Stomach (tissue), 4 donors: ENCODE data around the gene IKZF1.

ENCODE experiments used
- EP300 ChIP-seq: sonication (generic); formaldehyde crosslinking; IDR thresholded peaks from one replicate; pipeline ENCODE4 v1.6.1; 2017; ENCODE audit warnings: antibody characterized with exemption
- POLR2A ChIP-seq, 4 donors: fragments of 450-650 bp; IDR thresholded peaks; one replicate each; pipeline ENCODE4 v1.6.1; 2016; ENCODE audit warnings: antibody characterized with exemption in 4 of 4, control low read depth in 2 of 4, mild to moderate bottlenecking in 1 of 4, moderate library complexity in 1 of 4
- POLR2AphosphoS5 ChIP-seq, 3 donors: sonication (generic); formaldehyde crosslinking; IDR thresholded peaks; one replicate each; pipeline ENCODE4 v1.6.1; 2016; ENCODE audit warnings: antibody characterized with exemption in 3 of 3
- TF ChIP-seq, protein P1 (sequence below), 7 experiments: fragments of 450-650 bp in 4 of 7; fragments of 200-600 bp in 3 of 7; sonication (generic) in 3 of 7; IDR thresholded peaks; one replicate each; pipeline ENCODE4 v1.5.1; 2016 to 2019; ENCODE audit warnings: antibody characterized with exemption in 7 of 7, control low read depth in 2 of 7, mild to moderate bottlenecking in 1 of 7

DNA sequence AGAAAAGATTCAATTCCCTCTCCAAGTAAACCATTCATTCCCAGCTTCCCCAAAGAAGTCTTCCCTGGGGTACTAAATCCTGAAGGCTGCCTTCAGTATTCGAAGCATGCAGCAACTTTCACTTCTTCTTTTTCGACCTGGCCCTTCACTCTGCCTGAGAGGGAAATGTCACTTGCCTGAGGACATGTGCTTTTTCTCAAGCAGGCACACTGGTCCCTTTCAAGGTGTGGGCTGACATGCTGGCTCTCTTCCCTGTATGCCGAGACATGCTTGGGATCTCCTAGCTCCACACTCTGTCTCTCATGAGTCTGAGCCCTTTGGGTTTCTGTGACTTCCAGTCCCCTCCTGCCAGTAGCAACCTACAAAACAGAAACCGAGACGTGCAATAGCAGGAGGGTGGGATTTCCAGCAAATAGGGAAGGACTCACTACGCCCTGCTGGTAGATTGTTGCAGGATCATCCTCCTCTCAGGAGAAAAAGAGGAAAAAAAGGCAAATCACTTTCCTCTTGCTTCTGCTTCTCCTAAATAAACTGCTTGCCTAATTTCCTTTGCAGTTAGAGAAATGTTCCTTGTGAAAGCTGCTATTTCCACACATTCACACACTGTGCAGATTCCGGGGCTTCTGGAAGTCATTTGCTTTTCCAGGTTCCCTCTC, 112.1 kb downstream of the IKZF1 start:
- TF ChIP-seq, protein P1, sequence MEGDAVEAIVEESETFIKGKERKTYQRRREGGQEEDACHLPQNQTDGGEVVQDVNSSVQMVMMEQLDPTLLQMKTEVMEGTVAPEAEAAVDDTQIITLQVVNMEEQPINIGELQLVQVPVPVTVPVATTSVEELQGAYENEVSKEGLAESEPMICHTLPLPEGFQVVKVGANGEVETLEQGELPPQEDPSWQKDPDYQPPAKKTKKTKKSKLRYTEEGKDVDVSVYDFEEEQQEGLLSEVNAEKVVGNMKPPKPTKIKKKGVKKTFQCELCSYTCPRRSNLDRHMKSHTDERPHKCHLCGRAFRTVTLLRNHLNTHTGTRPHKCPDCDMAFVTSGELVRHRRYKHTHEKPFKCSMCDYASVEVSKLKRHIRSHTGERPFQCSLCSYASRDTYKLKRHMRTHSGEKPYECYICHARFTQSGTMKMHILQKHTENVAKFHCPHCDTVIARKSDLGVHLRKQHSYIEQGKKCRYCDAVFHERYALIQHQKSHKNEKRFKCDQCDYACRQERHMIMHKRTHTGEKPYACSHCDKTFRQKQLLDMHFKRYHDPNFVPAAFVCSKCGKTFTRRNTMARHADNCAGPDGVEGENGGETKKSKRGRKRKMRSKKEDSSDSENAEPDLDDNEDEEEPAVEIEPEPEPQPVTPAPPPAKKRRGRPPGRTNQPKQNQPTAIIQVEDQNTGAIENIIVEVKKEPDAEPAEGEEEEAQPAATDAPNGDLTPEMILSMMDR (IDR thresholded peaks at IDR 0.05) = no peak
- TF ChIP-seq POLR2A (IDR thresholded peaks at IDR 0.05) (no peak), EP300 (no peak), POLR2AphosphoS5 (IDR thresholded peaks at IDR 0.05) (no peak)
